Thyroid gland (tissue), 4 donors: Measurements from ENCODE around the gene FBXO30.

Experiments
- CTCF ChIP-seq, 6 experiments: fragments of 200-600 bp in 3 of 6; fragments of 450-650 bp in 3 of 6; sonication (generic) in 3 of 6; IDR thresholded peaks; one replicate each; pipeline ENCODE4 v1.5.1; 2016 to 2019; ENCODE audit warnings: antibody characterized with exemption in 6 of 6, mild to moderate bottlenecking in 2 of 6, inconsistent platforms in 1 of 6, moderate library complexity in 1 of 6
- POLR2A ChIP-seq, 2 donors: fragments of 450-650 bp; IDR thresholded peaks; one replicate each; pipeline ENCODE4 v1.6.1; 2017; ENCODE audit warnings: antibody characterized with exemption in 2 of 2, mild to moderate bottlenecking in 2 of 2, moderate library complexity in 1 of 2

- no peak for TF ChIP-seq CTCF (IDR thresholded peaks at IDR 0.05)
- peak in 1 of 2 donors; percentile 41 for TF ChIP-seq POLR2A (IDR thresholded peaks at IDR 0.05)
Measured at GRCh38 chr6:145809785-145810184, 4.8 kb downstream of the FBXO30 start.
